Ecto neural progenitor cell (in vitro differentiated cells): ENCODE results near the gene KIF13A.
"Not testable (repeated sequence)": the region's sequence is repeated elsewhere in the genome, so short reads cannot be mapped to it uniquely, and the experiment has no call there.

Experiments used
- DNase-seq: peaks from one replicate; pipeline ENCODE4 v3.0.0-alpha.2; 2018; ENCODE audit warnings: low spot score

KIF13A gene

DNA sequence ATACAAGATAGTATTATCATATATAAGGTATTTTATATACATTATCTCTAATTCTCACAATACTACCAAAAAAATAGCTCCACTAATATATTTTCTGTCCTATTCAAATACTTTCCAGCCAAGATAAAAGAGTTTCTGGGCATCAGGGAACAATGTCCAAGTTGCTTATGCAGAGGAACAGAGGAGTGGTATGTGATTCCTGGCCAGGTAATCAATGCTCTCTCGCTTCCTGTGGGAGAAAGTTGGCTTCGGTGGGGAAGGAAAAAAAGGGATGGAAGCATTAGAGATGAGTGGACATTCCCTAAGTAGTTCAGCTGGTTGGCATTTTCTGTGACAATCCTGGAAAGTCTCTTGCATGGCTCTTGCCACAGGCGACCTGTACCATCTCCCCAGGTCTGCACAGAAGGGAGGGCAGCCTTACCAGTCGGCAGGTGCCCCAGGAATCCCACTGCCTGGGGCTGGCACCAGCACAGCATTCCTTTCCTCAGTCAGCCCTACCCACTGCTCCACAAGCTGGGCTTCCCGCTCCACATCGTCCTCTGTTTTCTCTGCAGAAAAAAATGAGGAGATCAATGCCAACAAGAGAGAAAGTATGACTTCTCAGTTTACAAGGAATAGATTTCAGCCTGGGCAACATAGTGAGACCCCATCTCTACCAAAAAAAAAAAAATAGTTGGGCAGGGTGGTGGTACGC lies 202.2 kb downstream of the KIF13A start:
- DNase-seq = no peak

- no peak for DNase-seq
Observed at GRCh38 chr6:17780061-17780460, 207.4 kb downstream of the KIF13A start.

DNA sequence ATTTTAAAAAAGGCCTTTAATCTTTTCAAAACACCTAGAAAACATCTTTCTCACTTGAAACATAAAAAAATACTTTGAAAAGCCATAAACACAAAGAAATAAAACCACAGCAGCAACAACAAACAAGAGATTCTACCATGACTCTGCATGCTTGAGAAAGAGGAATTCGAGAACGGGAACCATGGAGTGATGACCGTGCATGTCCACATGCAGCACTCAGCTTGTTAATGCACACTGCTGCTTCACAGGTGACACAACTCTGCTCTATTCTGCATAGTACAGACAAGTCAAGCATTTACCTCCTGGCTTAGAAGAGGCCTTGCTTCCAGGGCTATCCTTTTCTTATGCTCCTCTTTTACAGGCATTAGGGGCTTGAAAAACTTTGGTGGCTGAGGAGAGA lies 215.8 kb downstream of the KIF13A start:
- no peak for DNase-seq

GRCh38 chr6:17768881-17769280 lies 218.6 kb downstream of the KIF13A start:
- DNase-seq = no peak

DNA sequence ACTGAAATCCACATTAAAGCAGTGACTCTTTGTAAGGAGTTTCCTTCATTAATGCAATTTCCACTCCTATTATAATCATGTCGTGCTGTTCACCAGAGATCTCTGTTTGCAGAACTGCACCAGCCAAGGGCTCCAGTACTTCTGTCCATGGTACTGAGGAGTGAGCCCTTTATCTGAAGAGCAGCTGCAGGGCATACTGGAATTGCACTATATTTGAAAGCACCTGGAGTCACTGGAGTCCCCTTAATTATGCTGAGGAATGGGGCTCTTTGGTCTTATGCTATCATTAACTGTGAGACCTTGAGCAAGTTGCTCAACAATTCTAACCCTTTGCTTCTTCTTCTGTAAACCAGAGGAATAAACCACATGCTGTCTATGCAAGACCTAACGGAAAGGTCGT lies 219.0 kb downstream of the KIF13A start:
- no peak for DNase-seq

DNA sequence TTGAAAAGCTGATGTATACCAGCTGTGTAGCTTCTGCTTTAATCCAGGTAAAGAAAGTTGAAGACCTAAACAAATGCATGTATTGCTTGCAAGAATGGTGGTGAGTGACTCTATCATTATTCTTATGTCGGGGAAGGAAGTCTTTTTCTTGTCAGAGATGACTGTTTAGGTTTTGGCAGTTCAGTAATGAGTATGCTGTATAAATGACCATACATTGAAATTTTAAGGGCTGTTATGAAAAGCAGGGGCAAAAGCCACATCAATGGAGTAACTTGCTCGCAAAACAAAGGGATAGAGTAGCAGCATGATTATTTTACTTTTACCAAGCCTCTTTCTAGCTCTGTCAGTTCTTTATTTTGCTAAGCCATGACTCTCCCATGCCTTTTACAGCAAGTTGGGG lies 224.8 kb downstream of the KIF13A start:
- no peak for DNase-seq

- DNase-seq = no peak
Observed at GRCh38 chr6:17758119-17758518, 229.3 kb downstream of the KIF13A start.

DNA sequence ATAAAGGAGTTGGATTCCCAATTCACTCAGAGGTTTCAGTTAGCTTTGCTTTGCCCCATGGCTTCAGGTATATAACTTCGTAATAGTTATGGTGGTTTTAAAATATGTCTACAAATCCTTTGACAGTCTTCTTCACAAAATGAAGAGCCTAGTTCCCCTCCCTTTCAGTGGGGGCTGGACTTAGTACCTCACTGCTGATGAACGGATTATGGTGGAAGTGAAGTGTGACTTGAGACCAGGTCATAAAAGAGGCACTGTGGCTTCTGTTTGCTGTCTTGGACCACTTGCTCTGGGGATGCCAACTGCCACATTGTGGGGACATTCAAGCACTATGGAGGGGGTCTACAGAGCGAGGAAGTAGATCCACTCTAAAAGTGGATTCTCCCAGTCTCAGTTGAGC lies 233.2 kb downstream of the KIF13A start:
- no peak for DNase-seq

DNA sequence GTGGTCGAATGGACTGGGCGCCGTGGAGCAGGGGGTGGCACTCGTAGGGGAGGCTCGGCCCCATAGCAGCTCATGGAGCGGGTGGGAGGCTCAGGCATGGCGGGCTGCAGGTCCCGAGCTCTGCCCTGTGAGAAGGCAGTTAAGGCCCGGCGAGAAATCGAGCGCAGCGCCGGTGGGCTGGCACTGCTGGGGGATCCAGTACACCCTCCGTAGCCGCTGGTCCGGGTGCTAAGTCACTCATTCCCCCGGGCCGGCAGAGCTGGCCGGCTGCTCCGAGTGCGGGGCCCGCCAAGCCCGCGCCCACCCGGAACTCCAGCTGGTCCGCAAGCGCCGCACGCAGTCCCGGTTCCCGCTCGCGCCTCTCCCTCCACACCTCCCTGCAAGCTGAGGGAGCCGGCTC lies 242.1 kb downstream of the KIF13A start:
- DNase-seq = not testable (repeated sequence)

DNA sequence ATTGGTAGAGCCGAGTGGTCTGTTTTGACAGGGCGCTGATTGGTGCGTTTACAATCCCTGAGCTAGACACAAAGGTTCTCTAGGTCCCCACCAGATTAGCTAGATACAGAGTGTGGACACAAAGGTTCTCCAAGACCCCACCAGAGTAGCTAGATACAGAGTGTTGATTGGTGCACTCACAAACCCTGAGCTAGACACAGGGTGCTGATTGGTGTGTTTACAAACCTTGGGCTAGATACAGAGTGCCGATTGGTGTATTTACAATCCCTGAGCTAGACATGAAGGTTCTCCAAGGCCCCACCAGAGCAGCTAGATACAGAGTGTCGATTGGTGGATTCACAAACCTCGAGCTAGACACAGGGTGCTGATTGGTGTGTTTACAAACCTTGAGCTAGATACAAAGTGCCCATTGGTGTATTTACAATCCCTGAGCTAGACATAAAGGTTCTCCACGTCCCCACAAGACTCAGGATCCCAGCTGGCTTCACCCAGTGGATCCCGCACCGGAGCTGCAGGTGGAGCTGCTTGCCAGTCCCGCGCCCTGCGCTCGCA lies 242.6 kb downstream of the KIF13A start:
- DNase-seq = not testable (repeated sequence)

DNA sequence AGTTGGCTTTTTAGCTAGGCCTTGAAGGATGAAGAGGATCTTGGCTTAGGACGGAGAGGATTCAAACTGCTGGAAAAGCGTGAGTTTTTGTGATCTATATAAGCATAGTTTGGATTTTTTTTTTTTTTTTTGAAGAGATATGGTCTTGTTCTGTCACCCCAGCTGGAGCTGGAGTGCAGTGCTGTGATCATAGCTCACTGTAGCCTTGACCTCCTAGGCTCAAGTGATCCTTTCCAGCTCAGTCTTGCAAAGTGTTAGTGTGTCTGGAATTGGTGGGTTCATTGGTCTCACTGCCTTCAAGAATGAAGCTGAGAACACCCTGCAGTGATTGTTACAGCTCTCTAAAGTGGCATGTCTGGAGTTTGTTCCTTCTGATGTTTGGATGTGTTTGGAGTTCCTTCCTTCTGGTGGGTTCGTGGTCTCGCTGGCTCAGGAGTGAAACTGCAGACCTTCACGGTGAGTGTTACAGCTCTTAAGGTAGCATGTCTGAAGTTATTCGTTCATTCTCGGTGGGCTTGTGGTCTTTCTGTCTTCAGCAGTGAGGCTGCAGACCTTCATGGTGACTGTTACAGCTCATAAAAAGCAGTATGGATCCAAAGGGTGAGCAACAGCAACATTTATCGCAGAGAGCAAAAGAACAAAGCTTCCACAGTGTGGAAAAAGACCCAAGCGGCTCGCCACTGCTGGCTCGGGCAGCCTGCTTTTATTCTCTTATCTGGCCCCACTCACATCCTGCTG lies 243.2 kb downstream of the KIF13A start:
- DNase-seq = no peak

- no peak for DNase-seq
Observed at GRCh38 chr6:17741507-17741906, 245.9 kb downstream of the KIF13A start.

GRCh38 chr6:17740559-17741220 lies 246.7 kb downstream of the KIF13A start:
- DNase-seq = no peak

DNA sequence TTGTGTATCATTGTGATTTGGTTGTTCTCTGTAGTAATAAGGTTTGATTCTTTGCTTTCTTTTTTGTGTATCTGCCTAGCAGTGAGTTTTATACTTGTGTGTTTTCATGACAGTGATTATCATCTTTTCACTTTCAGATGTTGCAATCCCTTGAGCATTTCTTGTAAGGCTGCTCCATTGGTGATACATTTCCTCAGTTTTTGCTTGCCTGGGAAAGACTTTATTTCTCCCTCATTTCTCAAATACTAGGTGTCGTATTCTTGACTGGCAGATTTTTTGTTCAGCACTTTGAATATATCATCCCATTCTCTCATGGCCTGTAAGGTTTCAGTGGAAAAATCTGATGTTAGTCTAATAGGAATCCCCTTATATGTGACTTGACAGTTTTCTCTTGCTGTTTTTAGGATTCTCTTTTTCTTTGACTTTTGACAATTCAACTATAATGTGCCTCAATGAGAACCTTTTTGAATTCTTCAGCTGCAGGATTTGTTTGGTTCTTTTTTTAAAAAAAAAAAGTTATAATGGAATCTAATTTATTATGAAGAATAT lies 249.7 kb downstream of the KIF13A start:
- DNase-seq = no peak

DNA sequence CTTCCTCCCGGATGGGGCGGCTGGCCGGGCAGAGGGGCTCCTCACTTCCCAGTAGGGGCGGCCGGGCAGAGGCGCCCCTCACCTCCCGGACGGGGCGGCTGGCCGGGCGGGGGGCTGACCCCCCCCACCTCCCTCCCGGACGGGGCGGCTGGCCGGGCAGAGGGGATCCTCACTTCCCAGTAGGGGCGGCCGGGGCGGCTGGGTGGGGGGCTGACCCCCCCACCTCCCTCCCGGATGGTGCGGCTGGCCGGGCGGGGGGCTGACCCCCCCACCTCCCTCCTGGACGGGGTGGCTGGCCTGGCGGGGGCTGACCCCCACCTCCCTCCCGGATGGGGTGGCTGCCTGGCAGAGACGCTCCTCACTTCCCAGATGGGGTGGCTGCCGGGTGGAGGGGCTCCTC lies 252.1 kb downstream of the KIF13A start:
- not testable (repeated sequence) for DNase-seq

GRCh38 chr6:17730078-17730704 lies 257.2 kb downstream of the KIF13A start:
- DNase-seq = no peak

DNA sequence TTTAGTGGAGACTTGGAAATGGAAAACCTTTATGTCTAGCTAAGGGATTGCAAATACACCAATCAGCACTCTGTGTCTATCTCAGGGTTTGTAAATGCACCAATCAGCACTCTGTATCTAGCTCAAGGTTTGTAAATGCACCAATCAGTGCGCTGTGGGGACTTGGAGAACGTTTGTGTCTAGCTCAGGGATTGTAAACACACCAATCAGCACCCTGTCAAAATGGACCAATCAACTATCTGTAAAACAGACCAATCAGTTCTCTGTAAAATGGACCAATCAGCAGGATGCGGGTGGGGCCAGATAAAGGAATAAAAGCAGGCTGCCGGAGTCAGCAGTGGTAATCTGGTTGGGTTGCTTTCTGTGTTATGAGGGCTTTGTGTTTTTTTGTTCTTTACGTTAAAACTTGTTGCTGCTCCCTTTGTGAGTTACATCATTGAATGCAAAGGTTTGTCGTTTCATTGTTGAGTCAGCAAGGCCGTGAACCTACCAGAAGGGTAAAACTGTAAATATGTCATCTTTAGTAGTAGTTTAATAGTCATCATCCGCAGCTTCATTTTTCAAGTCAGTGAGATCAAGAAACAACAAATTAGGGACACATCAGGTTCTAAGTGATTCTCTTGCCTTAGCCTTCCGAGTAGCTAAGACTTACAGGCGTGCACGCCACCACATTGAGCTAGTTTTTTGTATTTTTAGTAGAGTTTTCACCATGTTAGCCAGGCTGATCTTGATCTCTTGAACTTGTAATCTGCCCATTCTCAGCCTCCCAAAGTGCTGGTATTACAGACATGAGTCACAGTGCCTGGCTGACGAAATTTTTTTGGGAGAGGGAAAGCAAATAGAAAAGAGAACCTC lies 258.0 kb downstream of the KIF13A start:
- no peak for DNase-seq

- no peak for DNase-seq
Observed at GRCh38 chr6:17728551-17729222, 258.7 kb downstream of the KIF13A start.

- DNase-seq = no peak
Observed at GRCh38 chr6:17725083-17725482, 262.4 kb downstream of the KIF13A start.

- DNase-seq = no peak
Observed at GRCh38 chr6:17724341-17724740, 263.1 kb downstream of the KIF13A start.

DNA sequence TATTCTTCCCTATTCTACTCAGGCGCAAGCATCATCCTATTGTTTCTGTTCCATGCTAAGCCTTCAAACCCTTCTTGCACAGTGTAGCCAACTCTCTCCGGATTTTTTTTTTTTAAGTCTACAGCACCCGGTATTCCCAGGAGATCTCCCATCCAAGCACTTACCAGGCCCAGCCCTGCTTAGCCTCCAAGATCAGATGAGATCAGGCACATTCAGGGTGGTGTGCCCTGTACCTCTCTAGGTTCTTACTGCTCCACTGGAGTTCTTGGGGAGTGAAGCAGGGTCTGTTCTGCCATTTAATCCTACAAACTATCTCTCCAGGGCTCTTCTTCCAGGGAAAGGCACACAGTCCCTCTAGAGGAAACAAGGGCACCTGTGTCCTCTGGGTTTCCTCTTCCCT lies 265.8 kb downstream of the KIF13A start:
- no peak for DNase-seq
